Upper lobe of right lung (tissue), 1 donor: ENCODE data around the gene PPP2R3A. TPM values are rescaled to one million over a fixed set of nuclear protein-coding genes. Genes with fewer than 3 reads are reported as not detected.
"Not testable (repeated sequence)": the region's sequence is repeated elsewhere in the genome, so short reads cannot be mapped to it uniquely, and the experiment has no call there.

Experiments used
- ATAC-seq: fragments of 200-7000 bp; cut with Tn5 transposase; one replicate; pipeline ENCODE4 v1.9.1; 2020; ENCODE audit warnings: mild to moderate bottlenecking, moderate library complexity
- DNase-seq: peaks from one replicate; pipeline ENCODE4 v3.0.0-alpha.2; 2020
- H3K27ac ChIP-seq: fragments of 200-600 bp; one replicate; pipeline ENCODE4 v1.8.0; 2022
- H3K27me3 ChIP-seq: fragments of 200-600 bp; one replicate; pipeline ENCODE4 v1.8.0; 2022; ENCODE audit warnings: mild to moderate bottlenecking
- H3K36me3 ChIP-seq: fragments of 200-600 bp; one replicate; pipeline ENCODE4 v1.8.0; 2022
- H3K4me1 ChIP-seq: fragments of 200-600 bp; one replicate; pipeline ENCODE4 v1.8.0; 2022
- H3K4me3 ChIP-seq: fragments of 200-600 bp; one replicate; pipeline ENCODE4 v1.8.0; 2022; ENCODE audit warnings: mild to moderate bottlenecking
- H3K9me3 ChIP-seq: fragments of 200-600 bp; one replicate; pipeline ENCODE4 v1.8.0; 2022
- intact Hi-C: fragments of 100-400 bp; cut with DNase I; formaldehyde crosslinking; loops from one replicate; pipeline ENCODE4 v1.11.0; 2022
- total RNA-seq: library from RNA; stranded (reverse); fragmentation: NEBNext Ultra II Directional; extraction: Animal tissue kit (Norgen Biotek cat#: 25700); gene quantifications from one replicate; pipeline ENCODE4 v1.2.1, GENCODE V29; 2021
- TF ChIP-seq, protein P1 (sequence below): fragments of 200-600 bp; IDR thresholded peaks from one replicate; pipeline ENCODE4 v1.8.0; 2022; ENCODE audit warnings: antibody characterized with exemption
- donor health status: DM: no; HTN: yes; CAD: no; lungs with severe emphysema.

The PPP2R3A gene
- total RNA-seq, 1 donor from 2014 or later: 7.4 TPM

GRCh38 chr3:136151219-136151618 lies 185.7 kb downstream of the PPP2R3A start:
- Histone ChIP-seq H3K9me3 (no peaks in the 10 kb centered on the region), H3K27ac (no peak overlapping the region), H3K36me3 (peaks cover 20% of the 10 kb centered on the region), H3K4me1 (peaks cover 13% of the 10 kb centered on the region), H3K27me3 (no peaks in the 10 kb centered on the region), H3K4me3 (no peak overlapping the region)
- TF ChIP-seq, protein P1, sequence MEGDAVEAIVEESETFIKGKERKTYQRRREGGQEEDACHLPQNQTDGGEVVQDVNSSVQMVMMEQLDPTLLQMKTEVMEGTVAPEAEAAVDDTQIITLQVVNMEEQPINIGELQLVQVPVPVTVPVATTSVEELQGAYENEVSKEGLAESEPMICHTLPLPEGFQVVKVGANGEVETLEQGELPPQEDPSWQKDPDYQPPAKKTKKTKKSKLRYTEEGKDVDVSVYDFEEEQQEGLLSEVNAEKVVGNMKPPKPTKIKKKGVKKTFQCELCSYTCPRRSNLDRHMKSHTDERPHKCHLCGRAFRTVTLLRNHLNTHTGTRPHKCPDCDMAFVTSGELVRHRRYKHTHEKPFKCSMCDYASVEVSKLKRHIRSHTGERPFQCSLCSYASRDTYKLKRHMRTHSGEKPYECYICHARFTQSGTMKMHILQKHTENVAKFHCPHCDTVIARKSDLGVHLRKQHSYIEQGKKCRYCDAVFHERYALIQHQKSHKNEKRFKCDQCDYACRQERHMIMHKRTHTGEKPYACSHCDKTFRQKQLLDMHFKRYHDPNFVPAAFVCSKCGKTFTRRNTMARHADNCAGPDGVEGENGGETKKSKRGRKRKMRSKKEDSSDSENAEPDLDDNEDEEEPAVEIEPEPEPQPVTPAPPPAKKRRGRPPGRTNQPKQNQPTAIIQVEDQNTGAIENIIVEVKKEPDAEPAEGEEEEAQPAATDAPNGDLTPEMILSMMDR: no peak
- no peak for ATAC-seq
- no peak for DNase-seq
- intact Hi-C loops: no loop called here

GRCh38 chr3:136152176-136152843 lies 186.8 kb downstream of the PPP2R3A start:
- ATAC-seq: no peak
- intact Hi-C loops: no loop called here
- TF ChIP-seq, protein P1: no peak

DNA sequence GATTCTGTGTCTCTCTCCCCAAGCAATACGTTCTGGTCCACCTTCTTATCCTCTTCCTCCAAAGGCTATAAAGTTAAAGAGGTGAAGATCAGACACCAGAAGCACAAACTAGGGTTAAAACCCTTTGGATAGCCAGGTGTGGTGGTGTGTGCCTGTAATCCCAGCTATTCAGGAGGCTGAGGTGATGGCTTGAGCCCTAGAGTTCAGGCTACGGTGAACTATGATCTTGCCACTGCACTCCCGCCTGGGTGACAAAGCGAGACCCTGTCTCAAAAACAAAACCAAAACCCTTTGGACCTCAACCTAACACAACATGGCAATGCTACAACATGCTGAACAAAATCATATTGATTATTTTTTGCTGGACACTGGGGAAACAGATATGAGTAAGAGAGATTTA lies 187.4 kb downstream of the PPP2R3A start:
- H3K27me3 ChIP-seq: no peaks in the 10 kb centered on the region
- intact Hi-C loops: no loop called here
- H3K36me3 ChIP-seq: peaks cover 16% of the 10 kb centered on the region
- H3K4me3 ChIP-seq: no peak overlapping the region
- DNase-seq (no peak), ATAC-seq (no peak)
- no peak overlapping the region for H3K27ac ChIP-seq
- TF ChIP-seq, protein P1: no peak
- H3K4me1 ChIP-seq: peaks cover 13% of the 10 kb centered on the region
- H3K9me3 ChIP-seq: no peaks in the 10 kb centered on the region

More at GRCh38 chr3:136152176-136152843, 186.8 kb downstream of the PPP2R3A start:
- H3K27ac ChIP-seq: no peak overlapping the region
- no peaks in the 10 kb centered on the region for H3K27me3 ChIP-seq
- no peak for DNase-seq
- peaks cover 13% of the 10 kb centered on the region for H3K4me1 ChIP-seq
- H3K4me3 ChIP-seq: no peak overlapping the region
- peaks cover 17% of the 10 kb centered on the region for H3K36me3 ChIP-seq
- no peaks in the 10 kb centered on the region for H3K9me3 ChIP-seq

DNA sequence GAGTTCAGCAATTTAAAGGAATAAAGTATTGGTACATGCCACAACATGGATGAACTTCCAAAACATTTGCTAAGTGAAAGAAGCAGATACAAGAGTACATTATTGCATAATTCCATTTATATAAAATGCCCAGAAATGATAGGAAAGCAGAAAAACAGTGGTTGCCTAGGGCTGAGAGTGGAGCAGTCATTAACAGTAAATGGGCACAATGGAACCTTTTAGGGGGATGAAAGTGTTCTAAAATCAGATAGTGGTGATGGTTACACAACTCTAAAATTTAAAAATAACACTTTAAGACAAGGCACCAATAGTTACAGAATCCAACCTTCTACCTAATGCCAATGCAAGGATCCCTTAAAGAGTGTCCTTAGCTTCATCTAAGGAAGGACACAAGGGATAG lies 196.0 kb downstream of the PPP2R3A start:
- H3K4me1 ChIP-seq: peaks cover 20% of the 10 kb centered on the region
- intact Hi-C loops: no loop called here
- TF ChIP-seq, protein P1: no peak
- DNase-seq (no peak), ATAC-seq (no peak)
- no peaks in the 10 kb centered on the region for H3K27me3 ChIP-seq
- no peak overlapping the region for H3K4me3 ChIP-seq
- no peaks in the 10 kb centered on the region for H3K9me3 ChIP-seq
- no peak overlapping the region for H3K27ac ChIP-seq
- H3K36me3 ChIP-seq: no peaks in the 10 kb centered on the region

- Histone ChIP-seq H3K9me3 (no peaks in the 10 kb centered on the region), H3K36me3 (no peaks in the 10 kb centered on the region), H3K4me3 (no peak overlapping the region), H3K4me1 (peaks cover 24% of the 10 kb centered on the region), H3K27ac (no peak overlapping the region), H3K27me3 (no peaks in the 10 kb centered on the region)
- DNase-seq (no peak), ATAC-seq (peak; percentile 48)
- intact Hi-C loops: no loop called here
- TF ChIP-seq, protein P1: no peak
Measured at GRCh38 chr3:136162322-136162721, 196.8 kb downstream of the PPP2R3A start.

GRCh38 chr3:136163607-136164006 lies 198.1 kb downstream of the PPP2R3A start:
- H3K9me3 ChIP-seq, H3K36me3 ChIP-seq, H3K4me3 ChIP-seq, H3K27ac ChIP-seq, H3K27me3 ChIP-seq, intact Hi-C loops, ATAC-seq, DNase-seq: not testable (repeated sequence)
- peaks cover 24% of the 10 kb centered on the region for H3K4me1 ChIP-seq
